Mesendoderm (in vitro differentiated cells): ENCODE results near the gene STX1B.
A peak's percentile ranks its signal among the peaks of the same experiment; 100 is the strongest.

ENCODE experiments used
- DNase-seq: peaks from one replicate; pipeline ENCODE4 v3.0.0; 2013
- H2AK5ac ChIP-seq: 2 replicates; pipeline ENCODE4 v1.6.1; 2013; ENCODE audit warnings: low read length, inconsistent platforms
- H2BK120ac ChIP-seq: 2 replicates; pipeline ENCODE4 v1.6.1; 2013; ENCODE audit warnings: low read depth, mild to moderate bottlenecking, low read length, moderate library complexity, mixed read lengths
- H2BK15ac ChIP-seq: replicated peaks from 2 replicates; pipeline ENCODE4 v1.6.1; 2013; ENCODE audit warnings: low read depth, mild to moderate bottlenecking, moderate library complexity
- H2BK5ac ChIP-seq: 2 replicates; pipeline ENCODE4 v1.6.1; 2013; ENCODE audit warnings: low read length, inconsistent platforms
- H3K18ac ChIP-seq: 2 replicates; pipeline ENCODE4 v1.6.1; 2013; ENCODE audit warnings: mild to moderate bottlenecking, low read length, mixed read lengths
- H3K23ac ChIP-seq: one replicate; pipeline ENCODE4 v1.6.1; 2013; ENCODE audit warnings: low read length
- H3K27ac ChIP-seq: 2 replicates; pipeline ENCODE4 v1.5.1; 2013; ENCODE audit warnings: low read depth, mild to moderate bottlenecking, inconsistent platforms, low read length, moderate library complexity
- H3K27me3 ChIP-seq: 2 replicates; pipeline ENCODE4 v1.6.1; 2013; ENCODE audit warnings: low read length, control low read depth, mild to moderate bottlenecking, inconsistent platforms; ENCODE audit not compliant: insufficient read depth, poor library complexity
- H3K36me3 ChIP-seq: 2 replicates; pipeline ENCODE4 v1.6.1; 2013; ENCODE audit warnings: low read length, inconsistent platforms; ENCODE audit not compliant: control insufficient read depth, insufficient read depth
- H3K4ac ChIP-seq: one replicate; pipeline ENCODE4 v1.6.1; 2013; ENCODE audit warnings: low read depth, mild to moderate bottlenecking, low read length, moderate library complexity
- H3K4me1 ChIP-seq: 2 replicates; pipeline ENCODE4 v1.6.1; 2013; ENCODE audit warnings: low read depth, low read length, inconsistent platforms; ENCODE audit not compliant: control insufficient read depth
- H3K4me2 ChIP-seq: 2 replicates; pipeline ENCODE4 v1.6.1; 2013; ENCODE audit warnings: low read length
- H3K4me3 ChIP-seq: 2 replicates; pipeline ENCODE4 v1.5.1; 2013; ENCODE audit warnings: mild to moderate bottlenecking, low read length
- H3K56ac ChIP-seq: one replicate; pipeline ENCODE4 v1.6.1; 2013; ENCODE audit warnings: low read length
- H3K79me1 ChIP-seq: 2 replicates; pipeline ENCODE4 v1.6.1; 2013; ENCODE audit warnings: low read length, inconsistent platforms
- H3K79me2 ChIP-seq: 2 replicates; pipeline ENCODE4 v1.6.1; 2013; ENCODE audit warnings: mild to moderate bottlenecking, low read length; ENCODE audit not compliant: control insufficient read depth, insufficient read depth
- H3K9ac ChIP-seq: 2 replicates; pipeline ENCODE4 v1.6.1; 2013; ENCODE audit warnings: low read length, inconsistent platforms
- H4K5ac ChIP-seq: one replicate; pipeline ENCODE4 v1.6.1; 2013; ENCODE audit warnings: low read length
- H4K8ac ChIP-seq: one replicate; pipeline ENCODE4 v1.6.1; 2013; ENCODE audit warnings: low read depth, mild to moderate bottlenecking, control low read depth, low read length, moderate library complexity
- WGBS: extraction: QIAGEN DNeasy Blood & Tissue Kit; methylation state at CpG from one replicate; pipeline ENCODE4 v1.1.7; 2013; ENCODE audit warnings: low lambda C conversion rate, missing lambda C conversion rate; ENCODE audit not compliant: insufficient coverage; ENCODE audit errors: extremely low coverage; 5-methylcytosine and 5-hydroxymethylcytosine counted together

STX1B gene

DNA sequence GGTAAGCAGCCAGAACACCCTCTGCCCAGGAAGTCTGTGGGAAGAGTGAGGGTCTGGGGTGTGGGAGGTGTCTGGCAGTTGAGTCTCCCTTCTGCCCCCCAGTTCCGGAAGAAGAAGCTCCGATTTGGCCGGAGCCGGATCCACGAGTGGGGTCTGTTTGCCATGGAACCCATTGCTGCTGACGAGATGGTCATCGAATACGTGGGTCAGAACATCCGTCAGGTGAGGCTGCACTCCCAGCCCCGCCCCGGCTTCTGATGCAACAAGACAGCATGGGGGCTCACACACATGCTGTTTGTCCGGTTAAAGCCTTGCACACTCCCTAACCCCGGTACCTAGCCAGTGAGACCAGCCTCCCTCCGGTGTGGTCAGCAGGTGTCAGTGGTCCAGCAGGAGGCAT is 29.5 kb downstream of the STX1B start:
- H3K56ac ChIP-seq, result no peak overlapping the region
- H3K4me2 ChIP-seq, result no peak overlapping the region
- peaks cover 2% of the 10 kb centered on the region for H3K4me1 ChIP-seq
- H3K18ac ChIP-seq, result no peak overlapping the region
- H2BK15ac ChIP-seq, result no peak overlapping the region
- no peak overlapping the region for H3K23ac ChIP-seq
- no peak overlapping the region for H4K5ac ChIP-seq
- H3K4me3 ChIP-seq, result no peak overlapping the region
- peaks cover 13% of the 10 kb centered on the region for H3K36me3 ChIP-seq
- H3K9ac ChIP-seq, result no peak overlapping the region
- no peak overlapping the region for H2BK5ac ChIP-seq
- H3K4ac ChIP-seq, result no peak overlapping the region
- H3K27me3 ChIP-seq, result no peaks in the 10 kb centered on the region
- peaks cover 5% of the 10 kb centered on the region for H3K79me1 ChIP-seq
- H2BK120ac ChIP-seq, result no peak overlapping the region
- no peak overlapping the region for H4K8ac ChIP-seq
- no CpG with 5 or more reads among the region's 14 CpGs for WGBS
- no peak overlapping the region for H3K27ac ChIP-seq
- no peaks in the 10 kb centered on the region for H3K79me2 ChIP-seq
- H2AK5ac ChIP-seq, result no peak overlapping the region
- DNase-seq, result no peak

GRCh38 chr16:30980434-30980833 is 30.0 kb downstream of the STX1B start:
- Histone ChIP-seq H3K56ac (no peak overlapping the region), H3K4ac (no peak overlapping the region), H3K4me3 (no peak overlapping the region), H3K23ac (no peak overlapping the region), H4K5ac (no peak overlapping the region), H2AK5ac (no peak overlapping the region), H3K36me3 (peaks cover 13% of the 10 kb centered on the region), H2BK15ac (no peak overlapping the region), H3K79me2 (no peaks in the 10 kb centered on the region), H4K8ac (no peak overlapping the region), H3K9ac (no peak overlapping the region), H3K27ac (no peak overlapping the region), H2BK5ac (no peak overlapping the region), H3K4me2 (no peak overlapping the region), H3K18ac (no peak overlapping the region), H3K4me1 (peaks cover 2% of the 10 kb centered on the region), H2BK120ac (no peak overlapping the region), H3K79me1 (peaks cover 5% of the 10 kb centered on the region), H3K27me3 (no peaks in the 10 kb centered on the region)
- no CpG with 5 or more reads among the region's 29 CpGs for WGBS
- DNase-seq, result no peak

- no peak overlapping the region for H3K4me2 ChIP-seq
- H3K56ac ChIP-seq, result no peak overlapping the region
- H3K4me3 ChIP-seq, result no peak overlapping the region
- H4K8ac ChIP-seq, result no peak overlapping the region
- H4K5ac ChIP-seq, result no peak overlapping the region
- H3K4ac ChIP-seq, result no peak overlapping the region
- H3K23ac ChIP-seq, result no peak overlapping the region
- H3K4me1 ChIP-seq, result no peaks in the 10 kb centered on the region
- no peaks in the 10 kb centered on the region for H3K79me2 ChIP-seq
- H2BK120ac ChIP-seq, result no peak overlapping the region
- H2AK5ac ChIP-seq, result no peak overlapping the region
- no CpG with 5 or more reads among the region's 15 CpGs for WGBS
- H3K79me1 ChIP-seq, result peaks cover 5% of the 10 kb centered on the region
- peaks cover 13% of the 10 kb centered on the region for H3K36me3 ChIP-seq
- no peak overlapping the region for H3K18ac ChIP-seq
- no peaks in the 10 kb centered on the region for H3K27me3 ChIP-seq
- no peak overlapping the region for H3K9ac ChIP-seq
- H2BK15ac ChIP-seq, result no peak overlapping the region
- H2BK5ac ChIP-seq, result no peak overlapping the region
- DNase-seq, result no peak
- H3K27ac ChIP-seq, result no peak overlapping the region
These were observed 30.4 kb downstream of the STX1B start for GRCh38 chr16:30980023-30980371.

GRCh38 chr16:30979170-30980022 is 31.0 kb downstream of the STX1B start:
- WGBS, result no CpG with 5 or more reads among the region's 62 CpGs
- Histone ChIP-seq H2BK120ac (no peak overlapping the region), H3K36me3 (peaks cover 14% of the 10 kb centered on the region), H2BK15ac (no peak overlapping the region), H3K27me3 (no peaks in the 10 kb centered on the region), H3K79me1 (peaks cover 5% of the 10 kb centered on the region), H3K79me2 (no peaks in the 10 kb centered on the region), H3K4ac (no peak overlapping the region), H3K27ac (no peak overlapping the region), H2AK5ac (no peak overlapping the region), H3K18ac (no peak overlapping the region), H3K9ac (no peak overlapping the region), H3K4me1 (no peaks in the 10 kb centered on the region), H3K4me2 (no peak overlapping the region), H4K8ac (no peak overlapping the region), H4K5ac (no peak overlapping the region), H3K23ac (no peak overlapping the region), H3K56ac (no peak overlapping the region), H2BK5ac (no peak overlapping the region), H3K4me3 (no peak overlapping the region)
- DNase-seq, result no peak

- no peak overlapping the region for H3K56ac ChIP-seq
- WGBS, result no CpG with 5 or more reads among the region's 17 CpGs
- no peak overlapping the region for H3K27ac ChIP-seq
- H3K36me3 ChIP-seq, result peaks cover 21% of the 10 kb centered on the region
- H3K9ac ChIP-seq, result no peak overlapping the region
- no peak overlapping the region for H3K4me2 ChIP-seq
- DNase-seq, result peak; percentile 48
- no peaks in the 10 kb centered on the region for H3K4me1 ChIP-seq
- no peak overlapping the region for H3K23ac ChIP-seq
- H2AK5ac ChIP-seq, result no peak overlapping the region
- peaks cover 5% of the 10 kb centered on the region for H3K79me1 ChIP-seq
- no peak overlapping the region for H3K4me3 ChIP-seq
- H3K79me2 ChIP-seq, result no peaks in the 10 kb centered on the region
- no peak overlapping the region for H2BK120ac ChIP-seq
- H3K18ac ChIP-seq, result no peak overlapping the region
- H4K8ac ChIP-seq, result no peak overlapping the region
- H2BK15ac ChIP-seq, result no peak overlapping the region
- no peaks in the 10 kb centered on the region for H3K27me3 ChIP-seq
- H3K4ac ChIP-seq, result no peak overlapping the region
- H4K5ac ChIP-seq, result no peak overlapping the region
- no peak overlapping the region for H2BK5ac ChIP-seq
These were observed 32.9 kb downstream of the STX1B start for GRCh38 chr16:30977502-30977901.

GRCh38 chr16:30976486-30976885 is 34.0 kb downstream of the STX1B start:
- H3K23ac ChIP-seq, result no peak overlapping the region
- H3K4me1 ChIP-seq, result no peaks in the 10 kb centered on the region
- H3K79me1 ChIP-seq, result peaks cover 5% of the 10 kb centered on the region
- H3K4ac ChIP-seq, result no peak overlapping the region
- H3K4me3 ChIP-seq, result no peak overlapping the region
- peaks cover 23% of the 10 kb centered on the region for H3K36me3 ChIP-seq
- H3K4me2 ChIP-seq, result no peak overlapping the region
- no peaks in the 10 kb centered on the region for H3K79me2 ChIP-seq
- no peak overlapping the region for H3K27ac ChIP-seq
- H4K8ac ChIP-seq, result no peak overlapping the region
- DNase-seq, result no peak
- no peaks in the 10 kb centered on the region for H3K27me3 ChIP-seq
- no peak overlapping the region for H2BK5ac ChIP-seq
- H4K5ac ChIP-seq, result no peak overlapping the region
- WGBS, result no CpG with 5 or more reads among the region's 4 CpGs
- H2AK5ac ChIP-seq, result no peak overlapping the region
- H3K9ac ChIP-seq, result no peak overlapping the region
- H2BK120ac ChIP-seq, result no peak overlapping the region
- no peak overlapping the region for H2BK15ac ChIP-seq
- no peak overlapping the region for H3K56ac ChIP-seq
- no peak overlapping the region for H3K18ac ChIP-seq
